Small intestine (tissue), 7 donors: ENCODE measurements around the gene MBTPS1. TPM values are rescaled to one million over a fixed set of nuclear protein-coding genes. Genes with fewer than 3 reads are reported as not detected.

ENCODE experiments used
- DNase-seq, 2 donors: peaks; one replicate each; pipeline versions ENCODE4 v3.0.0 to v3.0.0-alpha.2; 2013
- FAIRE-seq: peaks from 2 replicates; lab custom pipeline; 2012; peaks lifted over from hg19 to GRCh38; lab: Jason Lieb, UNC
- H3K27ac ChIP-seq, 3 donors: one replicate each; pipeline ENCODE4 v1.5.1; 2013; ENCODE audit warnings: low read length in 2 of 3, mild to moderate bottlenecking in 2 of 3, control low read depth in 1 of 3, inconsistent platforms in 1 of 3, low read depth in 1 of 3, moderate library complexity in 1 of 3
- H3K27me3 ChIP-seq, 3 donors: one replicate each; pipeline ENCODE4 v1.6.1; 2013; ENCODE audit warnings: low read length in 3 of 3, inconsistent platforms in 1 of 3; ENCODE audit not compliant: control insufficient read depth in 3 of 3, insufficient read depth in 3 of 3
- H3K36me3 ChIP-seq, 3 donors: one replicate each; pipeline ENCODE4 v1.6.1; 2013; ENCODE audit warnings: low read length in 3 of 3, inconsistent platforms in 1 of 3, low read depth in 1 of 3, mild to moderate bottlenecking in 1 of 3, moderate library complexity in 1 of 3; ENCODE audit not compliant: control insufficient read depth in 3 of 3, insufficient read depth in 2 of 3
- H3K4me1 ChIP-seq, 3 donors: one replicate each; pipeline ENCODE4 v1.6.1; 2013; ENCODE audit warnings: low read length in 2 of 3, inconsistent platforms in 1 of 3, low read depth in 1 of 3, mild to moderate bottlenecking in 1 of 3, moderate library complexity in 1 of 3; ENCODE audit not compliant: control insufficient read depth in 3 of 3, insufficient read depth in 2 of 3
- H3K4me3 ChIP-seq, 3 donors: one replicate each; pipeline ENCODE4 v1.5.1; 2013; ENCODE audit warnings: low read length in 3 of 3, control low read depth in 1 of 3, inconsistent platforms in 1 of 3, low read depth in 1 of 3, mild to moderate bottlenecking in 1 of 3, moderate library complexity in 1 of 3
- H3K9me3 ChIP-seq, 2 donors: one replicate each; pipeline ENCODE4 v1.6.1; 2013; ENCODE audit warnings: low read depth in 1 of 2, low read length in 1 of 2; ENCODE audit not compliant: control insufficient read depth in 2 of 2, insufficient read depth in 1 of 2
- WGBS, 3 donors: extraction: QIAGEN DNeasy Blood & Tissue Kit; methylation state at CpG; one replicate each; pipeline ENCODE4 v1.1.7; 2013; 5-methylcytosine and 5-hydroxymethylcytosine counted together
- polyA plus RNA-seq, 4 donors: library from polyadenylated mRNA; stranded (reverse) in 3 of 4; unstranded in 1 of 4; fragments of 200-250 nt in 3 of 4; fragments of 120-200 nt in 1 of 4; gene quantifications; one replicate each; pipeline versions ENCODE4 v1.2.1 to v1.2.3, GENCODE V29; 2013
- donor health status: healthy with polysubstance abuse.
- donor health status: control.
- donor health status: control.
- donor health status: Bipolar disorder and iron deficiency.
- donor health status: healthy.

Gene MBTPS1
- polyA plus RNA-seq, 4 donors, result 24.0 to 69.0 (median 35.7) TPM

GRCh38 chr16:84007965-84008364 is 108.8 kb downstream of the MBTPS1 start:
- FAIRE-seq, result no peak
- WGBS, 3 donors, result 67 to 76% (median 75%) methylated on average over 8 of the region's 8 CpGs

GRCh38 chr16:84007520-84007919 is 109.2 kb downstream of the MBTPS1 start:
- Histone ChIP-seq H3K4me1 (no peaks in the 10 kb centered on the region), H3K9me3 (no peaks in the 10 kb centered on the region), H3K27me3 (peaks cover 0 to 4% (median 0%) of the 10 kb centered on the region in 3 donors), H3K4me3 (no peak overlapping the region), H3K27ac (no peak overlapping the region), H3K36me3 (no peaks in the 10 kb centered on the region)
- 73 to 79% (median 79%) methylated on average over 4 of the region's 4 CpGs for WGBS, 3 donors
- no peak for FAIRE-seq
- no peak for DNase-seq

More at GRCh38 chr16:84007965-84008364, 108.8 kb downstream of the MBTPS1 start:
- Histone ChIP-seq H3K4me3 (no peak overlapping the region), H3K27me3 (peaks cover 0 to 4% (median 0%) of the 10 kb centered on the region in 3 donors), H3K36me3 (no peaks in the 10 kb centered on the region), H3K4me1 (no peaks in the 10 kb centered on the region), H3K9me3 (no peaks in the 10 kb centered on the region), H3K27ac (no peak overlapping the region)
- no peak for DNase-seq

GRCh38 chr16:84005391-84005790 is 111.4 kb downstream of the MBTPS1 start:
- no peaks in the 10 kb centered on the region for H3K9me3 ChIP-seq
- WGBS, 3 donors, result 59 to 73% (median 73%) methylated on average over 5 of the region's 5 CpGs

GRCh38 chr16:84004442-84004841 is 112.3 kb downstream of the MBTPS1 start:
- H3K27ac ChIP-seq, result no peak overlapping the region
- H3K4me1 ChIP-seq, result no peaks in the 10 kb centered on the region
- no peaks in the 10 kb centered on the region for H3K36me3 ChIP-seq
- H3K9me3 ChIP-seq, result no peaks in the 10 kb centered on the region
- FAIRE-seq (no peak), DNase-seq (no peak)
- 79 to 80% (median 79%) methylated on average over 7 of the region's 7 CpGs for WGBS, 3 donors
- H3K27me3 ChIP-seq, result peaks cover 0 to 4% (median 0%) of the 10 kb centered on the region in 3 donors
- H3K4me3 ChIP-seq, result no peak overlapping the region

More at GRCh38 chr16:84005391-84005790, 111.4 kb downstream of the MBTPS1 start:
- no peak for FAIRE-seq
- H3K36me3 ChIP-seq, result no peaks in the 10 kb centered on the region
- no peak for DNase-seq
- H3K27ac ChIP-seq, result no peak overlapping the region
- no peak overlapping the region for H3K4me3 ChIP-seq
- H3K4me1 ChIP-seq, result no peaks in the 10 kb centered on the region
- H3K27me3 ChIP-seq, result peaks cover 0 to 4% (median 0%) of the 10 kb centered on the region in 3 donors

Other genes starting within 250 kb of the MBTPS1 start
- 1 to 10 TPM; 2.2 to 5.3 (median 3.4) TPM for gene MLYCD, start 217.8 kb downstream of the MBTPS1 start, polyA plus RNA-seq
- 100 to 1,000 TPM in 1 of 4 donors, 10 to 100 TPM in 2, 1 to 10 TPM in 1; 3.4 to 101 (median 41.1) TPM for gene OSGIN1, start 163.7 kb downstream of the MBTPS1 start, polyA plus RNA-seq
- gene NECAB2, start 148.7 kb downstream of the MBTPS1 start, polyA plus RNA-seq, result 1 to 10 TPM in 1 of 4 donors, under 1 TPM in 1, not detected in 2; 0.18 to 5.9 TPM
- gene SLC38A8, start 74.1 kb downstream of the MBTPS1 start, polyA plus RNA-seq, result under 1 TPM in 1 of 4 donors, not detected in 3; 0.33 TPM
- 10 to 100 TPM in 2 of 4 donors, 1 to 10 TPM in 2; 7.1 to 18.7 (median 10.4) TPM for gene HSDL1, start 28.2 kb upstream of the MBTPS1 start, polyA plus RNA-seq
- gene DNAAF1, start 28.4 kb upstream of the MBTPS1 start, polyA plus RNA-seq, result 1 to 10 TPM in 1 of 4 donors, under 1 TPM in 2, not detected in 1; 0.24 to 2.0 (median 0.72) TPM
- 10 to 100 TPM; 33.4 to 61.3 (median 39.9) TPM for gene TAF1C, start 70.1 kb upstream of the MBTPS1 start, polyA plus RNA-seq
- gene ADAD2, start 74.2 kb upstream of the MBTPS1 start, polyA plus RNA-seq, result under 1 TPM in 2 of 4 donors, not detected in 2; 0.22 to 0.27 TPM
- gene KCNG4, start 123.1 kb upstream of the MBTPS1 start, polyA plus RNA-seq, result not detected
- 1 to 10 TPM; 1.6 to 5.4 (median 3.8) TPM for gene WFDC1, start 177.9 kb upstream of the MBTPS1 start, polyA plus RNA-seq